Activated CD8-positive, alpha-beta memory T cell treated with anti-CD3 and anti-CD28 coated beads, Interleukin-2, amount 50 U/mL, for 24 hours (primary cell): ENCODE results near the gene AATK.

Experiments
- DNase-seq: peaks from one replicate; pipeline ENCODE4 v3.0.0-alpha.2; 2020; ENCODE audit errors: extremely low read depth

AATK gene

GRCh38 chr17:81143717-81144422, 22.2 kb downstream of the AATK start:
- DNase-seq = no peak

GRCh38 chr17:81143200-81143527, 22.9 kb downstream of the AATK start:
- DNase-seq = no peak

- peak; percentile 23 for DNase-seq
Measured at GRCh38 chr17:81142301-81143199, 23.5 kb downstream of the AATK start.

- no peak for DNase-seq
Measured at GRCh38 chr17:81140695-81141094, 25.3 kb downstream of the AATK start.

GRCh38 chr17:81140018-81140417, 26.0 kb downstream of the AATK start:
- DNase-seq = no peak

- no peak for DNase-seq
Measured at GRCh38 chr17:81139428-81139827, 26.6 kb downstream of the AATK start.

- no peak for DNase-seq
Measured at GRCh38 chr17:81138500-81138899, 27.5 kb downstream of the AATK start.

- DNase-seq = no peak
Measured at GRCh38 chr17:81138083-81138482, 27.9 kb downstream of the AATK start.

- DNase-seq = no peak
Measured at GRCh38 chr17:81137248-81137647, 28.8 kb downstream of the AATK start.

GRCh38 chr17:81136366-81136765, 29.7 kb downstream of the AATK start:
- no peak for DNase-seq

GRCh38 chr17:81135505-81136278, 30.3 kb downstream of the AATK start:
- DNase-seq = no peak

GRCh38 chr17:81134064-81134781, 31.8 kb downstream of the AATK start:
- DNase-seq = no peak

- no peak for DNase-seq
Measured at GRCh38 chr17:81132770-81133723, 33.0 kb downstream of the AATK start.

- DNase-seq = no peak
Measured at GRCh38 chr17:81132197-81132540, 33.9 kb downstream of the AATK start.

- no peak for DNase-seq
Measured at GRCh38 chr17:81131486-81132196, 34.4 kb downstream of the AATK start.

GRCh38 chr17:81130385-81131361, 35.3 kb downstream of the AATK start:
- no peak for DNase-seq

- no peak for DNase-seq
Measured at GRCh38 chr17:81129711-81130367, 36.2 kb downstream of the AATK start.

- no peak for DNase-seq
Measured at GRCh38 chr17:81129289-81129688, 36.7 kb downstream of the AATK start.
